ENCODE data around the gene GPR176.
A peak's percentile ranks its signal among the peaks of the same experiment; 100 is the strongest.

Gene GPR176

GRCh38 chr15:39885099-39885777 is 34.8 kb downstream of the GPR176 start:
- H3K27ac ChIP-seq: no peak overlapping the region

GRCh38 chr15:39884351-39884750 is 35.7 kb downstream of the GPR176 start:
- TF ChIP-seq ZFX (IDR thresholded peaks at IDR 0.05) (no peak), CTCF (conservative IDR thresholded peaks at IDR 0.05) (no peak)
- H3K27ac ChIP-seq: no peak overlapping the region

More at GRCh38 chr15:39885099-39885777, 34.8 kb downstream of the GPR176 start:
- no peak for TF ChIP-seq ZFX (IDR thresholded peaks at IDR 0.05)
- no peak for TF ChIP-seq CTCF (conservative IDR thresholded peaks at IDR 0.05)

- no peak for TF ChIP-seq CTCF (conservative IDR thresholded peaks at IDR 0.05)
- TF ChIP-seq ZFX (IDR thresholded peaks at IDR 0.05): no peak
- no peak overlapping the region for H3K27ac ChIP-seq
Observed at GRCh38 chr15:39882602-39883001, 37.5 kb downstream of the GPR176 start.

GRCh38 chr15:39881790-39882189 is 38.3 kb downstream of the GPR176 start:
- TF ChIP-seq ZFX (IDR thresholded peaks at IDR 0.05) (no peak), CTCF (conservative IDR thresholded peaks at IDR 0.05) (no peak)

GRCh38 chr15:39880718-39881387 is 39.2 kb downstream of the GPR176 start:
- TF ChIP-seq ZFX (IDR thresholded peaks at IDR 0.05) (no peak), CTCF (conservative IDR thresholded peaks at IDR 0.05) (no peak)

More at GRCh38 chr15:39881790-39882189, 38.3 kb downstream of the GPR176 start:
- H3K27ac ChIP-seq: no peak overlapping the region

GRCh38 chr15:39878406-39878785 is 41.7 kb downstream of the GPR176 start:
- no peak for TF ChIP-seq CTCF (conservative IDR thresholded peaks at IDR 0.05)
- TF ChIP-seq ZFX (IDR thresholded peaks at IDR 0.05): no peak
- no peak overlapping the region for H3K27ac ChIP-seq

More at GRCh38 chr15:39880718-39881387, 39.2 kb downstream of the GPR176 start:
- no peak overlapping the region for H3K27ac ChIP-seq

- H3K27ac ChIP-seq: no peak overlapping the region
- TF ChIP-seq CTCF (conservative IDR thresholded peaks at IDR 0.05) (peak; percentile 90), ZFX (IDR thresholded peaks at IDR 0.05) (no peak)
Observed at GRCh38 chr15:39874890-39875549, 45.0 kb downstream of the GPR176 start.
